ENCODE measurements around the gene IRX4.

IRX4 gene

GRCh38 chr5:1890296-1890695 lies 7.6 kb upstream of the IRX4 start:
- Histone ChIP-seq H3K27me3 (replicated peaks in 2 of 5; ENCODE audit: control insufficient read depth in 4 of 5, insufficient read depth in 5 of 5, low read length in 4 of 5) (peaks cover 3 to 97% (median 31%) of the 10 kb centered on the region in 5 experiments), H3K4me3 (ENCODE audit: control insufficient read depth in 1 of 7, extremely low read depth in 1 of 7, insufficient read depth in 4 of 7, low read depth in 2 of 7, low read length in 6 of 7) (no peak overlapping the region), H3K4me1 (ENCODE audit: control extremely low read depth in 1 of 4, control insufficient read depth in 4 of 4, insufficient read depth in 4 of 4, low read length in 3 of 4) (peaks cover 0 to 17% (median 1%) of the 10 kb centered on the region in 4 experiments), H3K9me3 (ENCODE audit: control extremely low read depth in 1 of 5, control insufficient read depth in 4 of 5, insufficient read depth in 2 of 5, low read depth in 1 of 5, low read length in 4 of 5) (no peaks in the 10 kb centered on the region), H3K36me3 (ENCODE audit: control insufficient read depth in 4 of 4, insufficient read depth in 4 of 4, low read length in 3 of 4) (no peaks in the 10 kb centered on the region), H3K27ac (ENCODE audit: insufficient read depth in 1 of 2, low read depth in 1 of 2, low read length in 2 of 2, poor library complexity in 1 of 2, severe bottlenecking in 2 of 2) (no peak overlapping the region)
- CTCF ChIA-PET: no interaction called here
- no CpG with 5 or more reads among the region's 4 CpGs for WGBS (ENCODE audit: insufficient coverage)
- no peak for DNase-seq
- POLR2A ChIA-PET: no interaction called here

DNA sequence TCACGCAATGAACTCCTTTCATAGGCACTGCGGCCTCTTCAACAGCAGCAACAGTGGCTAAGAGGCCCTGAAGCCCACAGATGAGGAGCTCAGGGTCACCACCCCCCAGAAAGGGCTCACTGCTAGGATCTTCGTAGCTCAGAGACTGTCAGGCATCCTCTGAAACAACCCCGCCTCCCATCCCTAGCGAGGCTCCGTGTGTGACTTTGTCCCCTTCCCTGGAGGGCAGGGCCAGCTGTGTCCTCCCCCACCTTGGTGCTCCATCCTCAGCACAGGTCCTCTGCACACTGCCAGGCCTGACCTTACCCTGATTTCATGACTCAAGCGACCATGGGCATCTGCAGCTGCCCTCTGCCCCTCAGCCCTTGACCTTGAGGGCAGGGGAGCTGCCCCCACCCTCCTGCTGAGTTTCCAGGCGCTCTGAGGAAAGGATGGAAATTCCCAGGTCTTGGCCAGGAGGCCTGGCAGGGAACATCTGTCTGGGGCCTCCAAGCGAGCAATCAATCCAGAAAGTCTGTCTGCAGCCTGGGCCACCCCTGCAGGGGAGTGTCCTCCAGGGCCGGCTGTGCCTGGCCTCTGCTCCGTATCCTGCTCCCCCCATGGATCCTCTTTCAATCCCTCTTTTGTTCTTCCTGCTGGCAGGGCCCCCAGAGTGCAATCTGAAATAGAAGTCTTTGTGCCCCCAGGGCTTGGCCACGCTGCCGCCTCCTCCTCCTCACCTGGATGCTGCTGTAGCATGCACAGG lies 6.8 kb upstream of the IRX4 start:
- CTCF ChIA-PET: no interaction called here
- Histone ChIP-seq H3K4me1 (ENCODE audit: control extremely low read depth in 1 of 4, control insufficient read depth in 4 of 4, insufficient read depth in 4 of 4, low read length in 3 of 4) (peaks cover 0 to 17% (median 1%) of the 10 kb centered on the region in 4 experiments), H3K36me3 (ENCODE audit: control insufficient read depth in 4 of 4, insufficient read depth in 4 of 4, low read length in 3 of 4) (no peaks in the 10 kb centered on the region), H3K9me3 (ENCODE audit: control extremely low read depth in 1 of 5, control insufficient read depth in 4 of 5, insufficient read depth in 2 of 5, low read depth in 1 of 5, low read length in 4 of 5) (no peaks in the 10 kb centered on the region), H3K4me3 (ENCODE audit: control insufficient read depth in 1 of 7, extremely low read depth in 1 of 7, insufficient read depth in 4 of 7, low read depth in 2 of 7, low read length in 6 of 7) (no peak overlapping the region), H3K27ac (ENCODE audit: insufficient read depth in 1 of 2, low read depth in 1 of 2, low read length in 2 of 2, poor library complexity in 1 of 2, severe bottlenecking in 2 of 2) (no peak overlapping the region), H3K27me3 (replicated peaks in 2 of 5; ENCODE audit: control insufficient read depth in 4 of 5, insufficient read depth in 5 of 5, low read length in 4 of 5) (peaks cover 4 to 100% (median 36%) of the 10 kb centered on the region in 5 experiments)
- POLR2A ChIA-PET: no interaction called here
- no peak for DNase-seq
- 70% methylated on average over 12 of the region's 13 CpGs for WGBS (ENCODE audit: insufficient coverage)

DNA sequence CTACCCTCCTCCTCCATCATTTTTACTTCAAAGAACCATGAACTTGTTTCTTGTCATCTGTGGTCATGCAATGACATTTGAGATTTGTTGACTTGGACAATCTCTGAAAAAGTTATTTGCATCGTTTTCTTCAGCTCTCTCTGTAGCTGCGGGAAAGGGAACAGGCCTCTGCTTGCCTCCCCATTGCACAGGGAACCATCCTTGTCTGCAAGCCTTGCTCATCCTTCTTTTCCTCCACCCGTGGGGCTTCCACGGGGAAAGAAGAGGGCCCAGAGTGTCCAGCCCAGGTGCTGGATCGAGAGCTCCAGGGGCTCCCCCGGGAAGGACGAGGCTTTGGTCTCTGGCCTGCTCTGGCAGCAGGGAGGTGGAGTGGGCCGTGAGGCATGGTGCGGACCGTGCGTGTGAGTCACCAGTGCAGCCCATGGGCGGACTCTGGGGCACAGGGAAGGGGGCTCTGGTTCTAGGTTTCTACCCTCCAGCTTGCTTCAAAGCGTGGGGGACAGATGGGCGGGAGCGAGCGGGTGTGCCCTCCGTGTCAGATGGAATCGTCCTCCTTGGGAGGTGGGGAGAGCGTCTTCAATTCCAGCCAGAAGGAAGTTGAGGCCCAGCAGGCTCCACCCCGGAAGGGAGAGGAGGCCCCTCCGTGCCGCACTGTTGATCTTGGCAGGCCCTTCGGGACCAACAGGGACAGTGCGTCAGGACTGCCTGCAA lies 6.0 kb upstream of the IRX4 start:
- Histone ChIP-seq H3K36me3 (ENCODE audit: control insufficient read depth in 4 of 4, insufficient read depth in 4 of 4, low read length in 3 of 4) (no peaks in the 10 kb centered on the region), H3K4me3 (ENCODE audit: control insufficient read depth in 1 of 7, extremely low read depth in 1 of 7, insufficient read depth in 4 of 7, low read depth in 2 of 7, low read length in 6 of 7) (no peak overlapping the region), H3K9me3 (ENCODE audit: control extremely low read depth in 1 of 5, control insufficient read depth in 4 of 5, insufficient read depth in 2 of 5, low read depth in 1 of 5, low read length in 4 of 5) (no peaks in the 10 kb centered on the region), H3K27me3 (replicated peaks in 2 of 5; ENCODE audit: control insufficient read depth in 4 of 5, insufficient read depth in 5 of 5, low read length in 4 of 5) (peaks cover 8 to 100% (median 38%) of the 10 kb centered on the region in 5 experiments), H3K27ac (ENCODE audit: insufficient read depth in 1 of 2, low read depth in 1 of 2, low read length in 2 of 2, poor library complexity in 1 of 2, severe bottlenecking in 2 of 2) (no peak overlapping the region), H3K4me1 (ENCODE audit: control extremely low read depth in 1 of 4, control insufficient read depth in 4 of 4, insufficient read depth in 4 of 4, low read length in 3 of 4) (peaks cover 0 to 25% (median 4%) of the 10 kb centered on the region in 4 experiments)
- 72% methylated on average over 20 of the region's 24 CpGs for WGBS (ENCODE audit: insufficient coverage)
- ChIA-PET CTCF (no interaction called here), POLR2A (no interaction called here)
- DNase-seq: no peak

DNA sequence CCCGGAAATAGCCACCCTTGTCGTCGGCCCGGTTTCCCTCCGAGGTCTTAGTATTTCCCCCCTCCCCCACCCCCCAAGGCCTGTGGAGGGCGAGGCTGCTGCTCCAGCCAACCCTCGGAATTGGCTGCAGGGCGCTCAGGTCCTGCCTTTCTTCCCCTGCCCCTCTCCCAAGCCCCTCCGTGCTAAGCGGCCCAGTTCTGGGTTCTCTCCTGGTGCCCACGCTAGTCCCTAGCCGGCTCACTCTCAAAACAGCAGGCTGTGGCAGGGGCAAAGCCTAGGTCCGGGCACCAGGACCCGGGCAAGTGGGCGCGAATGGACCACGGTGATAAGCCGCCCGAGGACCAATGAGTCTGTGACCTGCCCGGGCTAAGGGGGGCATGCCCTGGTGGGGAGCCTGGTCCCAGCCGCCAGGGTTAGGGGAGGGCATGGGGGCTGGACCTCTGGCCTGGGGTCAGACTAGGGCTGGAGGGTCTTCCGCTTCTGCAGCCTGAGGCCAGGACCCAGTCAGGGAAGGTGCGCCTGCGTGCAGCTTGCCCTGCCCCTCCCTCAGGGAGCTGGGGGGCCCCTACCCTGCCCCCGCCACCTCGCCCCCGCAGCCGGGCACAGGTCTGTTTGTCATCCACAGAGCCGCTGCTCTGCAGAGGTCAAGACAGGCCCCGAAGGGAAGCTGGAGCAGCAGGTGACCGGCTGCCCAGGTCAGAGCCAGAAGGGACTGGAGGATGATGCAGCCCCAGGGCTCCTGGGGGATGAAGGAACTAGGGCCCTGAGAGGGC lies 5.0 kb upstream of the IRX4 start:
- H3K27ac ChIP-seq (ENCODE audit: insufficient read depth in 1 of 2, low read depth in 1 of 2, low read length in 2 of 2, poor library complexity in 1 of 2, severe bottlenecking in 2 of 2): no peak overlapping the region
- no peaks in the 10 kb centered on the region for H3K9me3 ChIP-seq (ENCODE audit: control extremely low read depth in 1 of 5, control insufficient read depth in 4 of 5, insufficient read depth in 2 of 5, low read depth in 1 of 5, low read length in 4 of 5)
- peaks cover 8 to 100% (median 33%) of the 10 kb centered on the region in 5 experiments for H3K27me3 ChIP-seq (replicated peaks in 2 of 5; ENCODE audit: control insufficient read depth in 4 of 5, insufficient read depth in 5 of 5, low read length in 4 of 5)
- 10% methylated on average over 24 of the region's 31 CpGs for WGBS (ENCODE audit: insufficient coverage)
- H3K36me3 ChIP-seq (ENCODE audit: control insufficient read depth in 4 of 4, insufficient read depth in 4 of 4, low read length in 3 of 4): no peaks in the 10 kb centered on the region
- H3K4me3 ChIP-seq (ENCODE audit: control insufficient read depth in 1 of 7, extremely low read depth in 1 of 7, insufficient read depth in 4 of 7, low read depth in 2 of 7, low read length in 6 of 7): no peak overlapping the region
- DNase-seq: no peak
- CTCF ChIA-PET: no interaction called here
- H3K4me1 ChIP-seq (ENCODE audit: control extremely low read depth in 1 of 4, control insufficient read depth in 4 of 4, insufficient read depth in 4 of 4, low read length in 3 of 4): peaks cover 0 to 31% (median 8%) of the 10 kb centered on the region in 4 experiments
- POLR2A ChIA-PET: no interaction called here

DNA sequence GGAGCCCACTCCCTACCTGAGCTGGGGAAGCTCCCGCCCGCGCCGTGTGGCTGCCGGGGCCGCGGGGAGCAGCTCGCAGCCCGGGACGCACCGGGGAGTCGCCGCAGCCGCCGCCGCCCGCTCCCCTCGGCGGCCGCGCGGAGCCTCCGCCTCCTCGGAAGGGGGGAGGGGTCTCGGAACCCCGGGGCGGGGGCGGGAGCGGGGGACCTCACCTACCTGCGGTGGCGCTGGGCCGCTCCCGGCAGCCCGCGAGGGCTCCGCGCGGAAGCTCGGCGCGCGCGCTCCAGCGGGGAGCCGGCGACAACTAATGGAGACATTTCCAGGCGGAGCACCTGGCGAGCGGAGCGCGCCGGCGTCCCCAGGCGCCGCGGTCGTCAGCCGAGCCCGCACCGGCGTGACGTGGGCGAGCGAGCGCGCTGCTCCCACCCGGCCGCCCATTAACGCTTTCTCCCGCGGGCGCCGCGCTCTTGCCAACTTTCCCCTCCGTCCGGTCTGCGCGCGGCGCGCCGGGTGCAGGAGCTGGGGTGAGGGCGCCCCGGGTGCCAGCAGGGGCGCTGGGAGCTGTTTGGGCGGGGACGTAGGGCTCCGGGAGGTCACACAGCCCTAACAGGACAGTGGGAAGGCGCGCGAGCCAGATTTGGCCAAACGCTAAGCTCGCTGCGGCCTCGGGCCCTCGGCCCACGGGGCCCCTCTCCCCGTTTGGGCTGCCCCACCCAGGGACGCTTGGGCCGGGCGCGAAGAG lies 4.3 kb upstream of the IRX4 start:
- WGBS (ENCODE audit: insufficient coverage): 2% methylated on average over 64 of the region's 102 CpGs
- DNase-seq: no peak
- peaks cover 8 to 100% (median 31%) of the 10 kb centered on the region in 5 experiments for H3K27me3 ChIP-seq (replicated peaks in 2 of 5; ENCODE audit: control insufficient read depth in 4 of 5, insufficient read depth in 5 of 5, low read length in 4 of 5)
- no peaks in the 10 kb centered on the region for H3K9me3 ChIP-seq (ENCODE audit: control extremely low read depth in 1 of 5, control insufficient read depth in 4 of 5, insufficient read depth in 2 of 5, low read depth in 1 of 5, low read length in 4 of 5)
- peak overlapping the region in 2 of 7 experiments; percentile 2 to 42 for H3K4me3 ChIP-seq (ENCODE audit: control insufficient read depth in 1 of 7, extremely low read depth in 1 of 7, insufficient read depth in 4 of 7, low read depth in 2 of 7, low read length in 6 of 7)
- H3K36me3 ChIP-seq (ENCODE audit: control insufficient read depth in 4 of 4, insufficient read depth in 4 of 4, low read length in 3 of 4): no peaks in the 10 kb centered on the region
- no peak overlapping the region for H3K27ac ChIP-seq (ENCODE audit: insufficient read depth in 1 of 2, low read depth in 1 of 2, low read length in 2 of 2, poor library complexity in 1 of 2, severe bottlenecking in 2 of 2)
- ChIA-PET POLR2A (no interaction called here), CTCF (no interaction called here)
- H3K4me1 ChIP-seq (ENCODE audit: control extremely low read depth in 1 of 4, control insufficient read depth in 4 of 4, insufficient read depth in 4 of 4, low read length in 3 of 4): peaks cover 0 to 37% (median 11%) of the 10 kb centered on the region in 4 experiments

DNA sequence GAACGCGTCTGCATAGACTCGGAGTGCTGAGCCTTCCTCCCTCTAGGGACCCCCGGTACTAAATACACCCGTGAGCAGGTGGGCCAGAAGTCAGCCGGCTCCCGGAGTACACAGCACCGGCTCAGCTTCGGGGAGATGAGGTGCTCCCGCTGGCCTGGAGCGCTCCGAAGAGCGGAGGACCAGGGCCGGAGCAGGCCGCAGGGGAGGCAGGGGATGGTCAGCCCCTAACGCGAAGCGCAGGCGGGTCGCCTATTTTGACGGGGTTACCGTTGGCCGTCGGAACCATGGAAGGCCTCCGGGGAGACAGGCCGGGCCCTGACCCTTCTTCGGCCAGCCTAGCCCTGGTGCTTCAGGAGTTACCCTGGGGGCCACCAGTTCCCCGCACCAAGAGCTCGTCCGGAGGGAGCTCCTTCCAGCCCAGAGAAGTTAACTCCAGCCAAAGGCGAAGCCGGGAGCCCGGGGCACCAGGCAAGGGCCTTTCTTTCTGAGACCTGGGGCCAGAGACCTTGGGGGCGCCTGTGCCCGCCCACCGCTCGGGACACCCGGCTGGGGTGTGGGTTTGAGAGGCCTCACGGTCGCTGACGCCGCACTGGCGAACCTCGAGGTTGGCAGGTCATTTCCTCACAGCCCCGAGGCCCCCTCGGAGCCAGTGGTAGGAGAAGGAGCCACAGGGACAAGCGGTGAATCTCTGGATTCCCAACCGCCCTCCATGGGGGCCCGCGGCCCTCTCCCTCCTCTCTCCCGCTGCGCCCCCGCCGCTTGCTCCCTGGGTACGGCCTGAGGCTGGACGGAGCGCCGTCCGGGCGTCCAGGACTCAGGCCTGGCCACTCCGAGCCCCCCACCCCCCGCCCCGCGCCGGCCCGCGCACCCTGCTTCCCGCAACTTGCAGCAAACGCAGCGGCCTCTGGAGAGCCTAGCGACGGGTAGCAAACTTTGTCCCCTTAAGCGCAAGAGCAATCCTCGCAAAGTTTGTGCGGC lies 3.4 kb upstream of the IRX4 start:
- Histone ChIP-seq H3K27me3 (replicated peaks in 2 of 5; ENCODE audit: control insufficient read depth in 4 of 5, insufficient read depth in 5 of 5, low read length in 4 of 5) (peaks cover 8 to 100% (median 36%) of the 10 kb centered on the region in 5 experiments), H3K27ac (ENCODE audit: insufficient read depth in 1 of 2, low read depth in 1 of 2, low read length in 2 of 2, poor library complexity in 1 of 2, severe bottlenecking in 2 of 2) (no peak overlapping the region), H3K36me3 (ENCODE audit: control insufficient read depth in 4 of 4, insufficient read depth in 4 of 4, low read length in 3 of 4) (no peaks in the 10 kb centered on the region), H3K4me3 (ENCODE audit: control insufficient read depth in 1 of 7, extremely low read depth in 1 of 7, insufficient read depth in 4 of 7, low read depth in 2 of 7, low read length in 6 of 7) (no peak overlapping the region), H3K9me3 (ENCODE audit: control extremely low read depth in 1 of 5, control insufficient read depth in 4 of 5, insufficient read depth in 2 of 5, low read depth in 1 of 5, low read length in 4 of 5) (no peaks in the 10 kb centered on the region), H3K4me1 (ENCODE audit: control extremely low read depth in 1 of 4, control insufficient read depth in 4 of 4, insufficient read depth in 4 of 4, low read length in 3 of 4) (peaks cover 0 to 46% (median 11%) of the 10 kb centered on the region in 4 experiments)
- ChIA-PET POLR2A (no interaction called here), CTCF (no interaction called here)
- no peak for DNase-seq
- whole genome bisulfite sequencing (ENCODE audit: insufficient coverage): 2% methylated on average over 62 of the region's 75 CpGs
